Activated T-cell treated with anti-CD3 and anti-CD28 coated beads for 4 hours (primary cell): Measurements from ENCODE around the gene PRKAB2.
A peak's percentile ranks its signal among the peaks of the same experiment; 100 is the strongest.
"Not testable (repeated sequence)": the region's sequence is repeated elsewhere in the genome, so short reads cannot be mapped to it uniquely, and the experiment has no call there.

Source experiments
- DNase-seq: peaks from one replicate; pipeline ENCODE4 v3.0.0-alpha.2; 2020

The PRKAB2 gene, protein sequence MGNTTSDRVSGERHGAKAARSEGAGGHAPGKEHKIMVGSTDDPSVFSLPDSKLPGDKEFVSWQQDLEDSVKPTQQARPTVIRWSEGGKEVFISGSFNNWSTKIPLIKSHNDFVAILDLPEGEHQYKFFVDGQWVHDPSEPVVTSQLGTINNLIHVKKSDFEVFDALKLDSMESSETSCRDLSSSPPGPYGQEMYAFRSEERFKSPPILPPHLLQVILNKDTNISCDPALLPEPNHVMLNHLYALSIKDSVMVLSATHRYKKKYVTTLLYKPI

GRCh38 chr1:147172168-147173016 is at the start of gene PRKAB2:
PRKAB2 (minus strand) TSS chr1:147172470; CDS start chr1:147172144, 326 bp downstream.
- DNase-seq: peak; percentile 80

DNA sequence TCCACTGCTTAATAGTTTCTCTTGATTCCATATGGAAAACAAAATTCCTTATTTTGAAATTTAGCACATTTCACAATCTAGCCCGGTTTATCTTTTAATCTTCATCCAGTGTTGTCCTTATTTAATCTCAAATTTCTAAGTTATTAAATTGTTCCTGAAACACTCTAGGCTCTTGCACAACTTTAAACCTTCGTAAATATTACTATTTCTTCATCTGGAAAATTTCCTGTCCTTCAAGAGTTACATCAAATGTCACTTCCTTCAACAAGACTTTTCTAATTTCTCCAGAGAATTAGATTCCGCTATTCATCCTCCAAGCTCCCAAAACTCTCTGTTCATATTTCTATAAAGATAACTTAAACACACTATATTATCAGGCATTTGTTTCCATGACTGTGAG is 46.3 kb upstream of the PRKAB2 start:
- no peak for DNase-seq

DNA sequence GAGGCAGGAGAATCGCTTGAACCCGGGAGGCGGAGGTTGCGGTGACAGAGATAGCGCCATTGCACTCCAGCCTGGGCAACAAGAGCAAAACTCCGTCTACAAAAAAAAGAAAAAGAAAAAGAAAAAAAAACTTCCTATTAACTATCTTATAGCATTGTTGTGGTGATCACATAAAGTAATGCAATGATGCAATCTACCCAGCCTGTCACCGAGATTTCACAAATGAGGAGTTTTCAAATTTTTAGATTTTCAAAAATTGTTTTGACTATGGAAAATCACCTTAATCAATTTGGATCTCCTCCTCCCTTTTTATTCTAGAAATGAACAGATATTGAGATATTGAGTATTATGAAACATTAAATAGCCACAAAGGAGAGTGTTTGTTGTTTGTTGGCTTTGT is 44.9 kb upstream of the PRKAB2 start:
- DNase-seq: no peak

DNA sequence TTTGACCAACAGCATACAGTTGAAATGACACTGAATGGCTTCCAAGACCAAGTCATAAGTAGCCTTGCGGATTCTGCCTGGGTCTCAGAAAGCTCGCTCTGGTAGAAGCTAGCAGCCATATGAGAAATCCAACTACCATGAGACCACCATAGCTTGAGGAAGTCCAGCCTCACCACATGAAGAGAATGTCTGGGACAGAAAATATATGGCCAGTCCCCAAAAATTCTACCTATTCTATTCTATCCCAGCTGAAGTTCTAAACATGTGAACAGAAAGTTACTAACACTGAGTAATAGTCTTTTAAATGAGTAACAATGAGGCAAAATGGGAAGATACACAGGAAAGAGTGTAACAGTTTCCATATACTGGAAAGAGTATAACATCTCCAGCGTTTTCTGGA is 43.9 kb upstream of the PRKAB2 start:
- DNase-seq: no peak

- no peak for DNase-seq
Observed at GRCh38 chr1:147215540-147215916, 43.3 kb upstream of the PRKAB2 start.

DNA sequence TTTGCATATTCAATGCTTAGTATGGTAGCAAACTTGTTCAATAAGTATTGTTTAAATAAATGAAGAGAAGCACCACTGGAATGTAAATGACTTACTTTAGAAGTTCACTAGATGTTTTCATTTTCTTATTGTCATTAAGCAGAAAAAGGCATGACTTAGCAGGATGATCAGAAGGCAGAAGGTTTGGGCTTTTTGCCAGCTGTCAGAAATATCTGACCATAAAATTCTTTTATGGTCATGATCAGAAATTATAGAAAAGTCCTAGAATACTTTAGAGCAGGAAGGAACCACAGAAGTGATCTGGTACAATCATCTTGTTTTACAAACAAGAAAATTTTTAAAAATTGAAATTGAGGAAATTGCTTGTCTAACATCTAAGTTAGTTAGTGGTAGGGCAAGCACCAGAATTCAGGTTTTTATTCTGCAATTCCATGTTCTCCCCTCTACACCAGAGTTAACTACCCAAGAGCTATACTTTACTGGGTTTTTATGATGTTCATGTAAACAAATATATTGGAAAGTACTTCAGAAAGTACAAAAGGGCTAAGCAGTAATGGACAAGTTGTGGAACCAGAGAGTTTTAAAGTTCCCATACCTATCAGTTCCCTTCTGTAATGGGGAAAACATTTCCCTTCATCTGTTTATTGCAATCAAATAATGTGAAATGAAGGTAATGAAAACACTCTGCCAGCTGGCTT is 42.7 kb upstream of the PRKAB2 start:
- DNase-seq: no peak

GRCh38 chr1:147214325-147214724 is 42.1 kb upstream of the PRKAB2 start:
- DNase-seq: no peak

DNA sequence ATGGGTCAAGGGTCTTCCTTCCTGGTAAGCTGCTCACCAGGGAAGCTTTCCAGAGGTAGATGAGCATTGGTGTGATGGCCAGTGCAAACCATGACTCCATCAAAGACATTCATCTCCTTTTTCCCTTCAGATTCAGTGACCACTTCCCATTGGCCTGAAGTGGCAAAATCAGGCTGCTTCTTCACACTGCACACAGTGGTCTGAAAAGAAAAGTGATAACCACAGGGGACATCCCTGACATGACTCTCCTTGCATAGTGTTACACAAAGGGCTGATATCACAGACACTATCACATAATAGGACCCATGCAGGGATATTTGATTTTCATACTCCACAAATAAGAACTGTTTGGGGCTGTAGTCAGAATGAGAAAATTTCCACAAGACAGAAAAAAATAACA is 41.0 kb upstream of the PRKAB2 start:
- no peak for DNase-seq

GRCh38 chr1:147211577-147211976 is 39.3 kb upstream of the PRKAB2 start:
- no peak for DNase-seq

DNA sequence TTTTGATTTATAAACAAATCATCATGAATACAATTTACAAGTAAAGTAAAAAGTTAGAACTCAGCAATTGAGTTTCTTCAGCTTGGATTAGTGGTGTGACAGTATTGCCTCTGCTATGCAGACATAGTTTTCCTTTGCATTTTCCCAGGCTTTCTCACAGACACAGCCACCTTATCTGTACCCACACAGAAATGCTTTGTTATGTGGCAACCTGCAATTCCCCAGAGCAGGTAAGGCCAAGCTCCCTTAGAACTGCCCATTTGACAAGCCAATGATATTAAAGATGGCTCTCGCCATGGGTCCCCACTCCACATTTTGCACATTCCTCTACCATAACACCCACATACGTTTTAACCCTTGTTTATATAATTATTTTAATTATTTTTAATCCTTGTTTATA is 38.7 kb upstream of the PRKAB2 start:
- no peak for DNase-seq

- no peak for DNase-seq
Observed at GRCh38 chr1:147209825-147210821, 37.9 kb upstream of the PRKAB2 start.

DNA sequence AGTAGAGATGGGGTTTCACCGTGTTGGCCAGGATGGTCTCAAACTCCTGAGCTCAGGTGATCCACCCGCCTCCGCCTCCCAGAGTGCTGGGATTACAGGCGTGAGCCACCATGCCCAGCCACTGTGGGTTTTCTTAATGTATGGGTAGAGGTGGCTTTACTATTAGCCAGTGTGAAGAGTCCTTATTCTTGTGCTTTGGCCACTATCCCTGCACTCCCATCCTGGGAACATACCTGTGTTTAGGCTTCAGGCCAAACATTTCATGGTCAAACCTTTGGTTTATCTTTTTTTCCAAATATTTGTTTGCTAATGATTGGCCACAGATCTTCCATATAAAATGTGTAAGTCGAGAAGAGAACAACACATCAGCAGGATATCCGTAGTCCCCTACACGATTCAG is 36.3 kb upstream of the PRKAB2 start:
- DNase-seq: no peak

DNA sequence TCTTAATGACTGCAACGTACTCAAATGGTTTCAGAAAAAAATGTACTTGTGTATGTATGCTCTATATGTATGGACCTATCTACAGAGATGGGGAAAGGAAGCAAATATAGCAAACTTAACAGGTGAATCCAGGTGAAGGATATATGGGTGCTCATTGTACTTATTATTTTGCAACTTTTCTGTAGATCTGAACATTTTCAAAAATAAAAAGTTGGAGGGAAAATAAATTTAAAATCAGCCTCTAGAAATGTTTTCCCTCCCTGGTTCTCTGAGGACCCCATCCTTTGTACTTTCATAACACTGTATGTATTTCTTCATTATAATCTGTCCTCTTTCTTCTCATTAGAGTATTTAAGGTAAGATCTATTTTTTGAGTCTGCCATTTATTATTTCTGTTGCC is 34.9 kb upstream of the PRKAB2 start:
- no peak for DNase-seq

GRCh38 chr1:147204080-147204479 is 31.8 kb upstream of the PRKAB2 start:
- no peak for DNase-seq

- DNase-seq: no peak
Observed at GRCh38 chr1:147202576-147202975, 30.3 kb upstream of the PRKAB2 start.

DNA sequence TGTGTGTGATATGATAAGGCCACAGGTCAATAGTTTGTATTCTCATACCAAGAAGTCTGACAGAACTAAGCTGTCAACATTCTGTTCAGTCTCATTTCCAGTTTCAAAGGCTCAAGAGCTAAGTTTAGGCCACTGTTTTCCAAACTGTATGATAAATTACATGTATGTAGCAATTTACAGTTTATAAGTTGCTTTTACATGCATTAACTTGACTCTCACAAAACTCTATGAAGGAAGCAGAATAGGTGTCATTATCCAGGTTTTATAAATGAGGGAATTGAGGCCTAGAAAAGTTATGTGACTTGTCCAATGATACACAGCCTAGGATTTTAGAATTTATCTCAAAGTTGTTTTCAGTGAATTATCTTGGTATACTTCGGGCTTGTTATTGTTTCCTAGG is 29.5 kb upstream of the PRKAB2 start:
- DNase-seq: no peak

DNA sequence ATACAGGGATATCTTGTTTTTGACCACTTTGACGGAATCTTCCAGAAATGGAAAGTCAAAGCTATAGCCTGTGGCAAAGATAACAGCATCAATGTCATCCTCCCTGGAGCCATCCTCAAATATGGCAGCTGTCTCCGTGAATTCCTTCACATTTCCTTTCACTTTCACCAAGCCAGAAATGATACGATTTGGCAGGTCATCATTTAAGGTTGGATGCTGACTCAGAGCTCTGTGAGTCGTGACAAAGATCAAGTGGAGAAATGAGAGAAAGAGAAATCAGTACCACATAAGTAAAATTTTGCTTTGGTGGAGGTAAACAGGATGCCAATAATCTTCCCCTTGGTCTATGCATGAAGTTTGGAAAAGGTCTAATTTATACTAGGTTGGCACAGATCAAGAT is 29.0 kb upstream of the PRKAB2 start:
- DNase-seq: no peak

GRCh38 chr1:147197324-147197723 is 25.1 kb upstream of the PRKAB2 start:
- not testable (repeated sequence) for DNase-seq

DNA sequence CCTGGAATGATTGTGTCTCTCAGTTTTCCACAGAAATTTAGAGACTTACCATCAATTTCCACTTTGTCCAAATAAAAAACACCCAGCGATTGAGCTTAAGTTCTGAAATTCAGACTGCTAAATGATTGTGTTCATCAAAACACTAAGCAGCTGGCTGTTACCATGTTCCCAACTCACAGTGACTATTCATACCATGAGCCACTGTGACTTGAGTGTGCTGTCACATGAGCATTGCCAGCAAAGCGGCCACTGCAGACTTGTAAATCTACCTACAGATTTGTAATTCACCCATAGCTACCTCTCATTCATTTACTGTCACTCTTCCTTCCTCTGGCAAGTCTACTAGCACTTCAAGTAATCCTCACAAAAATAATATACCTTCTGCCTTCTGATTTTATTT is 17.2 kb upstream of the PRKAB2 start:
- no peak for DNase-seq

DNA sequence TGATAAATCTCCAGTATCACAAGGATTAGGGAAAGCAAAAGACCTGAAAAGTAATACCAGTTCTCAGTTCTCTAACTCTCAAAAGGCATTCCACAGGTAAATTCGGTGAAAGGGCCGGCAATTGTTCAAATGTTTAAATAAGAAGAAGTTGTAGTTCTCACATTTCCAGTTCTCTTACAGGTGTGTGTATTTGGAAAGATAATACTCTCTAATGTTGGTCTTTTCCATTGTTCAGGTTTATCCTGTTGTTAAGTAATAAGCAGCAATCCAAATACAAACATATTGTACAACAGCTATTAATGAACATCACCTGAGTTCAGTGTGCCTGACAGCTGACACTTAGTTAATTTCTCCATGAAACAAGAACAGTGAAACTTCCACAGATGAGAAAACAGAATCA is 13.2 kb upstream of the PRKAB2 start:
- DNase-seq: no peak

GRCh38 chr1:147177611-147178380 is 5.5 kb upstream of the PRKAB2 start:
- DNase-seq: no peak
